Activated CD4-positive, alpha-beta memory T cell treated with anti-CD3 and anti-CD28 coated beads, Interleukin-2, amount 10 ng/mL, durations not matched to agents 7 days and 5 days (primary cell): Measurements from ENCODE around the gene VPS37B. TPM values are rescaled to one million over a fixed set of nuclear protein-coding genes. Genes with fewer than 3 reads are reported as not detected.

Source experiments
- CTCF ChIA-PET: fragments of 350-600 bp; sonication (Branson Sonifier 250); formaldehyde crosslinking; loops from one replicate; lab custom pipeline; 2021; ENCODE audit warnings: antibody characterized with exemption, inconsistent platforms; lab: Charles Lee
- POLR2A ChIA-PET: fragments of 350-600 bp; sonication (Branson Sonifier 250); formaldehyde crosslinking; loops from one replicate; lab custom pipeline; 2021; ENCODE audit warnings: antibody characterized with exemption; lab: Charles Lee
- DNase-seq: peaks from one replicate; pipeline ENCODE4 v3.0.0-alpha.2; 2020
- H3K27ac Mint-ChIP-seq: one replicate; pipeline ENCODE4 v1.8.0; 2021; ENCODE audit warnings: mild to moderate bottlenecking, mixed read lengths
- H3K27me3 Mint-ChIP-seq: one replicate; pipeline ENCODE4 v1.8.0; 2021; ENCODE audit warnings: mixed read lengths
- H3K36me3 Mint-ChIP-seq: one replicate; pipeline ENCODE4 v1.8.0; 2021; ENCODE audit warnings: low read depth, mixed read lengths
- H3K4me1 Mint-ChIP-seq: one replicate; pipeline ENCODE4 v1.8.0; 2021; ENCODE audit warnings: mixed read lengths
- H3K4me3 Mint-ChIP-seq: one replicate; pipeline ENCODE4 v1.8.0; 2021; ENCODE audit warnings: mild to moderate bottlenecking, mixed read lengths
- H3K9me3 Mint-ChIP-seq: one replicate; pipeline ENCODE4 v1.8.0; 2021; ENCODE audit warnings: mixed read lengths
- total RNA-seq, 2 experiments: library from RNA; stranded (reverse); gene quantifications; one replicate each; pipeline ENCODE4 v1.2.3, GENCODE V29; 2021

VPS37B gene
- total RNA-seq, 2 experiments from 2014 or later = 27.1 to 27.7 TPM

DNA sequence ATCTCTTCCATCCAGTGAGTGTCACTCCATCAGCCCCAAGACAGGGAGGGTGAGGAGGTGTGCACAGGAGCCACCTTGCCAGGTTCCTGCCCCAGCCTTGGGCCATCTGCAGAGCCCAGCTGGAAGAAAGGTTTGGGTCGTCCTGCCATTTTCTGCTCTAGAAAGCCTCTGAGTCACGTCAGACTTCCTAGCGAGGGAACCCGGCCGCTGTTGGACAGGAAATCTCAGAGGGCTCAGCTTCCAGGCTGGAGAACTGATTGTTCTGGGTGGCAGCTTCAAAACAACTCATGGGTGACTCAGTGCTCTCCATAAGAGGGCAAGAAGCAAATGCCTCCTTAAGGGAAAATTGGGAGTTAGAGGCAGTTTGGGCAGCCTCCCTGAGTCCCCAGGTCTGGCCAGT, 44.1 kb downstream of the VPS37B start:
- no peaks in the 10 kb centered on the region for H3K4me1 Mint-ChIP-seq
- no peak overlapping the region for H3K4me3 Mint-ChIP-seq
- no peaks in the 10 kb centered on the region for H3K9me3 Mint-ChIP-seq
- H3K27me3 Mint-ChIP-seq = no peaks in the 10 kb centered on the region
- DNase-seq = no peak
- H3K27ac Mint-ChIP-seq = no peak overlapping the region
- H3K36me3 Mint-ChIP-seq = no peaks in the 10 kb centered on the region
- CTCF ChIA-PET = no interaction called here
- POLR2A ChIA-PET = no interaction called here

DNA sequence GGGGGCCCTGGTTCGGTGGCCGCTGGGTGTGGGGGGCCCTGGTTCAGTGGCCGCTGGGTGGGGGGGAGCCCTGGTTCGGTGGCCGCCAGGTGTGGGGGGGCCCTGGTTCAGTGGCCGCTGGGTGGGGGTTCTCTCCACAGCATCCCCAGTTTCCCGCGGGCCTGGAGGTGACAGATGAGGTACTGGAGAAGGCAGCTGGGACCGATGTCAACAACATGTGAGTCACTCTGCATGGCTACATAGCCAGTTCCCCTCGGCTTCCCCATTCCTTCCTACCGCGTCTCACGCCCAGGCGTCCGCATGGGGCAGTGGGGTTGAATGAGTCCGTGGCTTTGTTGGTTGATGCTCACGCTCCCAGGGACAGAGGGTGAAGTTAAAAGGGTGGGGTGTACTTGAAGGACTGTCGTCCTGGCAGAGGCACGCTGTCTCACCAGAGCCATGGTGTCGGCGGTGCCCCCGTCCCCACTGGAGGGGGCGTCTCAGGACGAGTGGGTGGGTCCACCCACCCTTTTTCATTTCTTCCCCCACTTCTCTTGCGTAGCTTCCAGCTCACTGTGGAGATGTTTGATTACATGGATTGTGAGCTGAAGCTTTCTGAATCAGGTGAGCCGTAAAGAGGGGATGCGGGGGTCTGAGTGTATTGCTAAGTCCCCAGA, 45.1 kb downstream of the VPS37B start:
- Mint-ChIP-seq H3K27ac (no peak overlapping the region), H3K36me3 (no peaks in the 10 kb centered on the region), H3K4me3 (no peak overlapping the region), H3K9me3 (no peaks in the 10 kb centered on the region), H3K27me3 (no peaks in the 10 kb centered on the region), H3K4me1 (no peaks in the 10 kb centered on the region)
- no peak for DNase-seq
- ChIA-PET CTCF (no interaction called here), POLR2A (no interaction called here)

GRCh38 chr12:122850048-122850445, 45.9 kb downstream of the VPS37B start:
- no peaks in the 10 kb centered on the region for H3K9me3 Mint-ChIP-seq
- no peaks in the 10 kb centered on the region for H3K36me3 Mint-ChIP-seq
- CTCF ChIA-PET = interaction anchor here (0.7 to 1.0 kb wide), 2 partner anchors 56 to 101 kb away, joined by 3 read pairs; no protein-coding TSS in a partner anchor
- H3K4me1 Mint-ChIP-seq = no peaks in the 10 kb centered on the region
- no peaks in the 10 kb centered on the region for H3K27me3 Mint-ChIP-seq
- H3K4me3 Mint-ChIP-seq = no peak overlapping the region
- no peak for DNase-seq
- H3K27ac Mint-ChIP-seq = no peak overlapping the region
- POLR2A ChIA-PET = interaction anchor here (1.0 kb wide), 1 partner anchor 14 kb away, joined by 3 read pairs; no protein-coding TSS in a partner anchor

- no peaks in the 10 kb centered on the region for H3K27me3 Mint-ChIP-seq
- CTCF ChIA-PET = interaction anchor here (0.7 to 1.0 kb wide), 2 partner anchors 56 to 102 kb away, joined by 3 read pairs; no protein-coding TSS in a partner anchor
- POLR2A ChIA-PET = interaction anchor here (1.0 kb wide), 1 partner anchor 13 kb away, joined by 3 read pairs; no protein-coding TSS in a partner anchor
Measured at GRCh38 chr12:122849352-122850047, 46.4 kb downstream of the VPS37B start.

DNA sequence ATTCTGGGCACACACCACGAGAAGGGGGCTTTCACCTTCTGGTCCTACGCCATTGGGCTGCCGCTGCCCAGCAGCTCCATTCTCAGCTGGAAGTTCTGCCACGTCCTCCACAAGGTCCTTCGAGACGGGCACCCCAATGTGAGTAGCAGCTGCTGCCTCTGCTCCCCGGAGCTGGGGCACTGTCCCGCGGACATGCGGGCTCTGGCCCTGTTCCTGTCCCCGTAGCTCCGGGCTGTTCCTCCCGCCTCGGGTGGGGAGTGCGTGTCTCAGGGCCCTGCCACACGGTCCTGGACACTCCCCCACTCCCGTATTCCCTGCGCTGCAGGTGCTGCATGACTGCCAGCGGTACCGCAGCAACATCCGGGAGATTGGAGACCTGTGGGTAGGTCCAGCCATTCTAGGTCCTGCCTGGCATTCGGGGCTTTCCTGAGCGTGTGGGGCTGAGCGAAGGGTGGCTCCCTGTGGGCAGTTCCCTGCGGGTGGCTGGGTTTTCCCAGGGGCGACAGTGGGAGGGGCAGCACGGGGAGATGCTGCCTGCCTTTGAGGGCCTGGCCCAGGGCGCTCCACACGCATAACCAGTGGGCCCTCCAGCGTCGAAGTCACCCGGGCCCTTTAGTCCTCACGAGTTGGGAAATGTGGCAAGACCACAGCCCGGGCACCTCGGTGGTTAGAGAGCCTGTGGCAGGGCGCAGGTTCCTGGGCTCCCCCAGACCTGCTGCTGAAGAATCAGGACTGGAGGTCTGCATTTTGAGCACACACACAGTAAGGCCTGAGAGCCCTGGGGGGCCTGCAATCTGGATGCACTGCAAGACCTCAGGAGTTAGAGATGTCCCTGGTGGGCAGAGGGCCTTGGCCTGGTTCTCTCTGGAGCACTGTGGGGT, 47.2 kb downstream of the VPS37B start:
- H3K27ac Mint-ChIP-seq = no peak overlapping the region
- no peaks in the 10 kb centered on the region for H3K36me3 Mint-ChIP-seq
- H3K9me3 Mint-ChIP-seq = no peaks in the 10 kb centered on the region
- CTCF ChIA-PET = no interaction called here
- no peak for DNase-seq
- POLR2A ChIA-PET = interaction anchor here (1.5 kb wide), 1 partner anchor 12 kb away, joined by 5 read pairs; no protein-coding TSS in a partner anchor
- H3K4me1 Mint-ChIP-seq = no peaks in the 10 kb centered on the region
- H3K27me3 Mint-ChIP-seq = no peaks in the 10 kb centered on the region
- H3K4me3 Mint-ChIP-seq = no peak overlapping the region

More at GRCh38 chr12:122849352-122850047, 46.4 kb downstream of the VPS37B start:
- no peak overlapping the region for H3K4me3 Mint-ChIP-seq
- no peaks in the 10 kb centered on the region for H3K9me3 Mint-ChIP-seq
- no peak overlapping the region for H3K27ac Mint-ChIP-seq
- DNase-seq = no peak
- H3K36me3 Mint-ChIP-seq = no peaks in the 10 kb centered on the region
- H3K4me1 Mint-ChIP-seq = no peaks in the 10 kb centered on the region

DNA sequence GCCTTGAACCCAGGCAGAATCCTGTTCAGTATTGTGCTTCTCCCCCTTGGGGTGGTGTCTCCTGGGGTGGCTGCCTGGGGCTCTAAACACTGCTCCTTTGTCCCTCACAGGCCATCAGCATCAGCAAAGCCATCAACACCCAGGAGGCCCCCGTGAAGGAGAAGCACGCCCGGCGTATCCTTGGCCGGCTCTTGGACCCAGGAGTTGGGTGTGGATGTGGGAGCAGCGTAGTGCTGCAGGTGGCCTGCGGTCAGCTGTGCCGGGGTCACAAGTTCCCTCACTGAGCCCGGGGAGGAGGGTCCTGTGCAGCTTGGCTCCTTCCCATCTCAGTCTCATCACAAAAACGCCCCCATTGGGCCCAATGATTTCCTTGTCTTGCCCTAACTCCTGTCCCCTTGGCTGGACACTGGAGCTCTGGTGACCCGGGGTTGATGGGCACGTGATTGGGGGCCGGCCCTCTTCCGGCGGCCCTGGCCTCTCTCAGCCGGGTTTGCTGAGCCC, 48.0 kb downstream of the VPS37B start:
- DNase-seq = no peak
- Mint-ChIP-seq H3K4me1 (no peaks in the 10 kb centered on the region), H3K9me3 (no peaks in the 10 kb centered on the region), H3K36me3 (no peaks in the 10 kb centered on the region), H3K27me3 (no peaks in the 10 kb centered on the region), H3K4me3 (no peak overlapping the region), H3K27ac (no peak overlapping the region)
- POLR2A ChIA-PET = interaction anchor here (0.8 to 1.5 kb wide), 2 partner anchors 12 to 14 kb away, joined by 3 to 5 read pairs; no protein-coding TSS in a partner anchor
- CTCF ChIA-PET = no interaction called here

- Mint-ChIP-seq H3K4me3 (no peak overlapping the region), H3K27me3 (no peaks in the 10 kb centered on the region), H3K9me3 (no peaks in the 10 kb centered on the region), H3K36me3 (no peaks in the 10 kb centered on the region), H3K27ac (no peak overlapping the region), H3K4me1 (no peaks in the 10 kb centered on the region)
- no peak for DNase-seq
- ChIA-PET POLR2A (interaction anchor here (0.8 to 1.5 kb wide), 2 partner anchors 11 to 15 kb away, joined by 3 to 5 read pairs; no protein-coding TSS in a partner anchor), CTCF (no interaction called here)
Measured at GRCh38 chr12:122847516-122847836, 48.4 kb downstream of the VPS37B start.

DNA sequence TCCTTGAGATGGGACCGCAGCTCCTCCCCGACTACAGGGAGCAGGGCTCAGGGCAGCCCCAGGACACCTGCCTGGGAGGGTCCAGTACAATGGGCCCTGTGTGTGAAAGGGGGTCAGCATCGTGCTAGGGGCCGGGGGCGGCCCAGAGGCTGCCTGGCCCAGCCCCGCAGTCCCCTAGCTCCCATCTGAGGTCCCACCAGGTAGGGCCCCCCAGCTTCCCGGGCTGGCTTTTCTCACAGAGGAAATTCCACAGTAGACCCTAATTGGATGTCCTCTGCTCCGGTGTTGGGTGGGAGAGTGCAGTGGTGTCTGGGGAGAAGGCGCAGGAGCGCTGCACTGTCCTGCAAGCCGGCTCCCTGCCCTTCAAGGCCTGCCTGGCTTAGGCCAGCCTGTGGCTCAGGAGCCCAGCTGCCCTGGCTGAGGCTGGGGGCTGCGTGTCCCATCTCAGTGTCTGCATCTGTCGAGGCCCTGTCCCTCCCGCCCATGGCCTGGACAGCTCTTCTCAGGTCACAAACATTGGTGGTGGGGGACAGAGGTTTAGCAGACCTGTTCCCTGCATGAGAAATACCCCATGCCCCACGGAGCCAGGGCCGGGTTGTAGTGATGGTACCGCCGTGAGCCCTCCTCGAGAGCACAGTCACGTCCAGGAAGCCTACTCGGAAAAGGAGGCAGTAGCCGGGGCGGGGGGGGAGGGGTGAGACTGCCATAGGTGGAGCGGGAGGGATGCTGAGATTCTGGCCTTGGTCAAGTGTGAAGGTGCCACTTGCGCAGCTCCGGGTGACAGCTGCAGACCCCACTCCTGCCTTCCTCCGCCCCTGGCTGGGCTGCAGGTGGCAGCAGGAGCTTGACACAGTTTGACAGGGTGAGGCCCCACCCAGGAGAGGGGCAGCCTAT, 49.1 kb downstream of the VPS37B start:
- CTCF ChIA-PET = interaction anchor here (1.3 kb wide), 1 partner anchor 53 kb away, joined by 4 read pairs; no protein-coding TSS in a partner anchor

GRCh38 chr12:122845865-122846621, 49.9 kb downstream of the VPS37B start:
- DNase-seq = no peak
- Mint-ChIP-seq H3K27ac (no peak overlapping the region), H3K27me3 (no peaks in the 10 kb centered on the region), H3K4me1 (no peaks in the 10 kb centered on the region), H3K9me3 (no peaks in the 10 kb centered on the region), H3K4me3 (no peak overlapping the region), H3K36me3 (no peaks in the 10 kb centered on the region)
- ChIA-PET POLR2A (no interaction called here), CTCF (interaction anchor here (1.3 kb wide), 1 partner anchor 52 kb away, joined by 4 read pairs; no protein-coding TSS in a partner anchor)

More for the DNA sequence above, 49.1 kb downstream of the VPS37B start:
- no peaks in the 10 kb centered on the region for H3K4me1 Mint-ChIP-seq
- H3K27me3 Mint-ChIP-seq = no peaks in the 10 kb centered on the region
- no peaks in the 10 kb centered on the region for H3K36me3 Mint-ChIP-seq
- POLR2A ChIA-PET = interaction anchor here (0.8 to 1.5 kb wide), 2 partner anchors 11 to 15 kb away, joined by 3 to 5 read pairs; no protein-coding TSS in a partner anchor
- no peaks in the 10 kb centered on the region for H3K9me3 Mint-ChIP-seq
- no peak overlapping the region for H3K27ac Mint-ChIP-seq
- no peak overlapping the region for H3K4me3 Mint-ChIP-seq
- no peak for DNase-seq

- POLR2A ChIA-PET = no interaction called here
- no peak overlapping the region for H3K4me3 Mint-ChIP-seq
Measured at GRCh38 chr12:122845041-122845864, 50.7 kb downstream of the VPS37B start.

More at GRCh38 chr12:122845041-122845864, 50.7 kb downstream of the VPS37B start:
- Mint-ChIP-seq H3K27ac (no peak overlapping the region), H3K9me3 (no peaks in the 10 kb centered on the region), H3K36me3 (no peaks in the 10 kb centered on the region), H3K27me3 (no peaks in the 10 kb centered on the region), H3K4me1 (no peaks in the 10 kb centered on the region)
- CTCF ChIA-PET = interaction anchor here (1.3 kb wide), 1 partner anchor 51 kb away, joined by 4 read pairs; no protein-coding TSS in a partner anchor
- DNase-seq = no peak
